ENCODE data around the gene TENM4.

GRCh38 chr11:79481795-79482194, 41.0 kb upstream of the TENM4 start:
- TF ChIP-seq CTCF (IDR thresholded peaks at IDR 0.05) (no peak), FOSL2 (IDR thresholded peaks at IDR 0.05; ENCODE audit: borderline replicate concordance, low read depth) (no peak), ELF1 (IDR thresholded peaks at IDR 0.05) (no peak)
- TF ChIP-seq, protein P1, sequence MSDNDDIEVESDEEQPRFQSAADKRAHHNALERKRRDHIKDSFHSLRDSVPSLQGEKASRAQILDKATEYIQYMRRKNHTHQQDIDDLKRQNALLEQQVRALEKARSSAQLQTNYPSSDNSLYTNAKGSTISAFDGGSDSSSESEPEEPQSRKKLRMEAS (IDR thresholded peaks at IDR 0.05; ENCODE audit: low read depth), result no peak

Data from SK-N-SH (cell line).